ENCODE data around the gene PRKD1. TPM values are rescaled to one million over a fixed set of nuclear protein-coding genes. Genes with fewer than 3 reads are reported as not detected.

The PRKD1 gene
- total and polyA plus RNA-seq, 2 donors (not counting 1 experiment from before 2014, with no cell fraction given) = 0.03 to 4.3 TPM

DNA sequence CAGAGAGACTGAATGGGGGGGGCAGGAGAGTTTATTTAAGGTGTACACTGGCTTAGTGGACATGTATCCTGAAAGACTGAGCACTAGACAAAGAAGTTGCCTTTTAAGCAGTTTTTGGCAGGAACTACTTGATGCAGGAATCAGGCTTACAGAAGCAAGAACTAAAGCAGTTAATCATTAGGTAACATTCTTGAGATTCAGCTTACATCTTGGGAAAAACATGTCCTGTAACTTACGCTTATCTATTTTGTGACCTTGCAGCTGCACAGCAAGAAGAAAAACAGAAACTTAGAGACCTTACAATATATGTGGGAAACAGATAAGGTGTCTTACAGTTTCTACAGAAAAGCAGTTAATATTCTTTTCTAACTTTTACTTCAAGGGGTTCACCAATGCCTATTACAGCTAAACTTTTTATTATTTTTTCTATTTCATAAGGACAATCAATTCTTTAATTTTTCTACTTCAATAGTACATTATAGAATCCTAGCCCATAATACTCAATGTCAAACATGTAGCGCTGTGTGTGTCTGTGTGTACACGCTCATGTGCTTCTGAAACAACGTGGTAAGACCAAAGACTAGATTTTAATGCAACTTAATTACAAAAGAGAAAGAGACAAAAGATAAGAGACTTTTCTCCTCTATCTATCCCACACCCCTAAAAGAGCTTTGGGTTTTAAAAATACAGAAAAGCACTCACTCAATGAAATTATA is 276.9 kb downstream of the PRKD1 start:
- ATAC-seq (ENCODE audit: low read depth) (no peak), DNase-seq (no peak)
- Histone ChIP-seq H3K27me3 (replicated peaks in 1 of 4; ENCODE audit: control extremely low read depth in 1 of 4, control insufficient read depth in 3 of 4, insufficient read depth in 4 of 4, low read length in 3 of 4) (no peaks in the 10 kb centered on the region), H3K36me3 (replicated peaks in 1 of 2; ENCODE audit: control extremely low read depth in 1 of 2, control insufficient read depth in 1 of 2, extremely low read depth in 1 of 2, insufficient read depth in 2 of 2, low read length in 1 of 2) (no peaks in the 10 kb centered on the region), H3K9me3 (ENCODE audit: control extremely low read depth in 1 of 3, control insufficient read depth in 2 of 3, insufficient read depth in 1 of 3, low read length in 2 of 3) (peaks cover 1 to 20% (median 13%) of the 10 kb centered on the region in 3 donors), H3K79me2 (ENCODE audit: control insufficient read depth, insufficient read depth, low read length) (no peaks in the 10 kb centered on the region), H3K27ac (ENCODE audit: low read length in 2 of 2) (no peak overlapping the region), H2AFZ (ENCODE audit: insufficient read depth, low read depth, low read length, poor library complexity, severe bottlenecking) (no peak overlapping the region), H4K20me1 (ENCODE audit: control insufficient read depth, insufficient read depth, low read length, poor library complexity, severe bottlenecking) (no peaks in the 10 kb centered on the region), H3K4me3 (ENCODE audit: control extremely low read depth in 1 of 5, extremely low read depth in 1 of 5, insufficient read depth in 1 of 5, low read depth in 2 of 5, low read length in 4 of 5) (no peak overlapping the region), H3K4me1 (ENCODE audit: control insufficient read depth in 2 of 2, insufficient read depth in 2 of 2, low read length in 2 of 2) (no peaks in the 10 kb centered on the region), H3K4me2 (replicated peaks; ENCODE audit: low read depth, low read length, poor library complexity, severe bottlenecking) (no peak overlapping the region), H3K9ac (ENCODE audit: low read length) (no peak overlapping the region)
- ChIA-PET CTCF (no interaction called here), POLR2A (no interaction called here)
- H3K9me3 Mint-ChIP-seq (ENCODE audit: insufficient read depth) = peaks cover 16% of the 10 kb centered on the region
- no peak overlapping the region for H3K27ac Mint-ChIP-seq
- TF ChIP-seq, protein P1, sequence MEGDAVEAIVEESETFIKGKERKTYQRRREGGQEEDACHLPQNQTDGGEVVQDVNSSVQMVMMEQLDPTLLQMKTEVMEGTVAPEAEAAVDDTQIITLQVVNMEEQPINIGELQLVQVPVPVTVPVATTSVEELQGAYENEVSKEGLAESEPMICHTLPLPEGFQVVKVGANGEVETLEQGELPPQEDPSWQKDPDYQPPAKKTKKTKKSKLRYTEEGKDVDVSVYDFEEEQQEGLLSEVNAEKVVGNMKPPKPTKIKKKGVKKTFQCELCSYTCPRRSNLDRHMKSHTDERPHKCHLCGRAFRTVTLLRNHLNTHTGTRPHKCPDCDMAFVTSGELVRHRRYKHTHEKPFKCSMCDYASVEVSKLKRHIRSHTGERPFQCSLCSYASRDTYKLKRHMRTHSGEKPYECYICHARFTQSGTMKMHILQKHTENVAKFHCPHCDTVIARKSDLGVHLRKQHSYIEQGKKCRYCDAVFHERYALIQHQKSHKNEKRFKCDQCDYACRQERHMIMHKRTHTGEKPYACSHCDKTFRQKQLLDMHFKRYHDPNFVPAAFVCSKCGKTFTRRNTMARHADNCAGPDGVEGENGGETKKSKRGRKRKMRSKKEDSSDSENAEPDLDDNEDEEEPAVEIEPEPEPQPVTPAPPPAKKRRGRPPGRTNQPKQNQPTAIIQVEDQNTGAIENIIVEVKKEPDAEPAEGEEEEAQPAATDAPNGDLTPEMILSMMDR (IDR thresholded peaks at IDR 0.05) = no peak
- TF ChIP-seq EZH2 (IDR thresholded peaks at IDR 0.05; ENCODE audit: borderline replicate concordance, insufficient read depth, low read depth, low read length, poor library complexity, severe bottlenecking) = no peak
- H3K27me3 Mint-ChIP-seq = no peaks in the 10 kb centered on the region
- no peak overlapping the region for H3K4me3 Mint-ChIP-seq
- 80% methylated on average over 1 of the region's 4 CpGs for WGBS (ENCODE audit: insufficient coverage)
- H3K4me1 Mint-ChIP-seq = no peaks in the 10 kb centered on the region
- intact Hi-C loops (cut with micrococcal nuclease) = no loop called here

DNA sequence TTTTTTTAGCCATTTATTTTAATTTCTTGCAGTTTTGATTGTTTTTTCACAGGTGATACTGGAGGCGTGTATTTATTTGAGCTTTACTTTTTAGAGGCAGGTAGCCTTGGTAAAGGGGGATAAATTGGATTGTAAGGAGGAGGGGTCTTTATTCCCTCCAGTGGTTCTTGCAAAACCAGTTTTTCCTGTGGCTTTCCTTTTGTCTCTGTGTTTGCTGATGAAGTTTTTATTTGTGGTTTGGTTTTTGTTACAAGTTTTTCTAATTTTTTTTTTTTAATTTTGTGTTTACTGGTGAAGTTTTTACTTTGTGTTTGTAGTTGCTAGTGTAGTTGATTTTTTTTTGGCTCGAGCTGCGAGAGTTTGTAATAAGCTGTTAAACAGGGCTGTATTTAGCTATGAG is 278.5 kb downstream of the PRKD1 start:
- H3K79me2 ChIP-seq (ENCODE audit: control insufficient read depth, insufficient read depth, low read length) = no peaks in the 10 kb centered on the region
- H3K9ac ChIP-seq (ENCODE audit: low read length) = no peak overlapping the region
- no peak for ATAC-seq (ENCODE audit: low read depth)
- H3K4me3 ChIP-seq (ENCODE audit: control extremely low read depth in 1 of 5, extremely low read depth in 1 of 5, insufficient read depth in 1 of 5, low read depth in 2 of 5, low read length in 4 of 5) = no peak overlapping the region
- no peak overlapping the region for H3K4me2 ChIP-seq (replicated peaks; ENCODE audit: low read depth, low read length, poor library complexity, severe bottlenecking)
- no peaks in the 10 kb centered on the region for H3K36me3 ChIP-seq (replicated peaks in 1 of 2; ENCODE audit: control extremely low read depth in 1 of 2, control insufficient read depth in 1 of 2, extremely low read depth in 1 of 2, insufficient read depth in 2 of 2, low read length in 1 of 2)
- H3K27ac ChIP-seq (ENCODE audit: low read length in 2 of 2) = no peak overlapping the region
- Mint-ChIP-seq H3K4me3 (no peak overlapping the region), H3K4me1 (no peaks in the 10 kb centered on the region), H3K27me3 (no peaks in the 10 kb centered on the region), H3K27ac (no peak overlapping the region), H3K9me3 (ENCODE audit: insufficient read depth) (peaks cover 16% of the 10 kb centered on the region)
- WGBS (ENCODE audit: insufficient coverage) = 91% methylated on average over 3 of the region's 3 CpGs
- no peaks in the 10 kb centered on the region for H3K27me3 ChIP-seq (replicated peaks in 1 of 4; ENCODE audit: control extremely low read depth in 1 of 4, control insufficient read depth in 3 of 4, insufficient read depth in 4 of 4, low read length in 3 of 4)
- CTCF ChIA-PET = no interaction called here
- intact Hi-C loops (cut with micrococcal nuclease) = no loop called here
- H3K9me3 ChIP-seq (ENCODE audit: control extremely low read depth in 1 of 3, control insufficient read depth in 2 of 3, insufficient read depth in 1 of 3, low read length in 2 of 3) = peaks cover 2 to 20% (median 13%) of the 10 kb centered on the region in 3 donors
- H3K4me1 ChIP-seq (ENCODE audit: control insufficient read depth in 2 of 2, insufficient read depth in 2 of 2, low read length in 2 of 2) = no peaks in the 10 kb centered on the region
- no peak overlapping the region for H2AFZ ChIP-seq (ENCODE audit: insufficient read depth, low read depth, low read length, poor library complexity, severe bottlenecking)
- no peak for DNase-seq
- POLR2A ChIA-PET = no interaction called here
- TF ChIP-seq, protein P1 (IDR thresholded peaks at IDR 0.05) = no peak
- TF ChIP-seq EZH2 (IDR thresholded peaks at IDR 0.05; ENCODE audit: borderline replicate concordance, insufficient read depth, low read depth, low read length, poor library complexity, severe bottlenecking) = no peak
- H4K20me1 ChIP-seq (ENCODE audit: control insufficient read depth, insufficient read depth, low read length, poor library complexity, severe bottlenecking) = no peaks in the 10 kb centered on the region
